Neural progenitor cell (in vitro differentiated cells): ENCODE results near the gene LRP1B.

Experiments used
- EZH2phosphoT487 ChIP-seq: fragments of 200-600 bp; sonication (generic); IDR thresholded peaks from 2 replicates; pipeline ENCODE4 v1.6.1; 2017; ENCODE audit warnings: antibody characterized with exemption
- TF ChIP-seq, protein P1 (sequence below): fragments of 200-600 bp; sonication (generic); IDR thresholded peaks from 2 replicates; pipeline ENCODE4 v1.5.1; 2017; ENCODE audit warnings: antibody characterized with exemption, mild to moderate bottlenecking

- TF ChIP-seq, protein P1, sequence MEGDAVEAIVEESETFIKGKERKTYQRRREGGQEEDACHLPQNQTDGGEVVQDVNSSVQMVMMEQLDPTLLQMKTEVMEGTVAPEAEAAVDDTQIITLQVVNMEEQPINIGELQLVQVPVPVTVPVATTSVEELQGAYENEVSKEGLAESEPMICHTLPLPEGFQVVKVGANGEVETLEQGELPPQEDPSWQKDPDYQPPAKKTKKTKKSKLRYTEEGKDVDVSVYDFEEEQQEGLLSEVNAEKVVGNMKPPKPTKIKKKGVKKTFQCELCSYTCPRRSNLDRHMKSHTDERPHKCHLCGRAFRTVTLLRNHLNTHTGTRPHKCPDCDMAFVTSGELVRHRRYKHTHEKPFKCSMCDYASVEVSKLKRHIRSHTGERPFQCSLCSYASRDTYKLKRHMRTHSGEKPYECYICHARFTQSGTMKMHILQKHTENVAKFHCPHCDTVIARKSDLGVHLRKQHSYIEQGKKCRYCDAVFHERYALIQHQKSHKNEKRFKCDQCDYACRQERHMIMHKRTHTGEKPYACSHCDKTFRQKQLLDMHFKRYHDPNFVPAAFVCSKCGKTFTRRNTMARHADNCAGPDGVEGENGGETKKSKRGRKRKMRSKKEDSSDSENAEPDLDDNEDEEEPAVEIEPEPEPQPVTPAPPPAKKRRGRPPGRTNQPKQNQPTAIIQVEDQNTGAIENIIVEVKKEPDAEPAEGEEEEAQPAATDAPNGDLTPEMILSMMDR: peak; percentile 40
- no peak for TF ChIP-seq EZH2phosphoT487
These were observed 1021.2 kb downstream of the LRP1B start for GRCh38 chr2:141109633-141110032.
